ENCODE data around the gene MC1R.

DNA sequence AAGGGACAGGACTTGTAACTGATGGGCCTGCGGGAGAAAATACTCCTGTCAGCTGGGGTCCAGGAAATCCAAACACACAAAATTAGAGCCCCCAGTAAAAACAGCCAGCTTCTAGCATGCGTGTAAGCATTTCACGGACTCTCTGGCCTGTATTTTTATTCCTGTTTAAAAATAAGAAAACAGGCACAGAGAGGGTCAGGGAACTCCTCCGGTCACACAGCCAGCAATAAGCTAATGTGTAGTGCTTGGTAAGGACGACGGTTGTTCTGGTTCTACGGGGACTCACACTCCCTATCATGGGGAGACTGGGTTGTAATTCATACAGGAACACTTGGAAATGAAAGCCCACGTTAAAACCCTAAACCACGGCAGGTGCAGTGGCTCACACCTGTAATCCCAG is 46.8 kb upstream of the MC1R start:
- TF ChIP-seq, protein P1, sequence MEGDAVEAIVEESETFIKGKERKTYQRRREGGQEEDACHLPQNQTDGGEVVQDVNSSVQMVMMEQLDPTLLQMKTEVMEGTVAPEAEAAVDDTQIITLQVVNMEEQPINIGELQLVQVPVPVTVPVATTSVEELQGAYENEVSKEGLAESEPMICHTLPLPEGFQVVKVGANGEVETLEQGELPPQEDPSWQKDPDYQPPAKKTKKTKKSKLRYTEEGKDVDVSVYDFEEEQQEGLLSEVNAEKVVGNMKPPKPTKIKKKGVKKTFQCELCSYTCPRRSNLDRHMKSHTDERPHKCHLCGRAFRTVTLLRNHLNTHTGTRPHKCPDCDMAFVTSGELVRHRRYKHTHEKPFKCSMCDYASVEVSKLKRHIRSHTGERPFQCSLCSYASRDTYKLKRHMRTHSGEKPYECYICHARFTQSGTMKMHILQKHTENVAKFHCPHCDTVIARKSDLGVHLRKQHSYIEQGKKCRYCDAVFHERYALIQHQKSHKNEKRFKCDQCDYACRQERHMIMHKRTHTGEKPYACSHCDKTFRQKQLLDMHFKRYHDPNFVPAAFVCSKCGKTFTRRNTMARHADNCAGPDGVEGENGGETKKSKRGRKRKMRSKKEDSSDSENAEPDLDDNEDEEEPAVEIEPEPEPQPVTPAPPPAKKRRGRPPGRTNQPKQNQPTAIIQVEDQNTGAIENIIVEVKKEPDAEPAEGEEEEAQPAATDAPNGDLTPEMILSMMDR (IDR thresholded peaks at IDR 0.05 in 2 of 3, conservative IDR thresholded peaks at IDR 0.05 in 1 of 3; ENCODE audit: borderline replicate concordance in 1 of 3, insufficient read depth in 1 of 3, low read depth in 2 of 3, low read length in 2 of 3) = no peak
- TF ChIP-seq EZH2phosphoT487 (IDR thresholded peaks at IDR 0.05; ENCODE audit: borderline replicate concordance) (no peak), ZNF274 (IDR thresholded peaks at IDR 0.05; ENCODE audit: low read depth, low read length) (no peak), ELF1 (IDR thresholded peaks at IDR 0.05; ENCODE audit: borderline replicate concordance, low read depth) (no peak), POLR2A (IDR thresholded peaks at IDR 0.05; ENCODE audit: borderline replicate concordance, extremely low read depth, insufficient read depth, insufficient read length) (no peak), EZH2 (IDR thresholded peaks at IDR 0.05) (no peak), RAD21 (IDR thresholded peaks at IDR 0.05; ENCODE audit: low read depth) (no peak), POLR2AphosphoS5 (IDR thresholded peaks at IDR 0.05; ENCODE audit: low read depth, low read length) (no peak), YY1 (IDR thresholded peaks at IDR 0.05; ENCODE audit: extremely low read depth, insufficient replicate concordance, low read depth, low read length) (no peak)
